Subcutaneous abdominal adipose tissue (tissue), 5 donors: ENCODE measurements around the gene MIB1.
A peak's percentile ranks its signal among the peaks of the same experiment; 100 is the strongest.
"Not testable (repeated sequence)": the region's sequence is repeated elsewhere in the genome, so short reads cannot be mapped to it uniquely, and the experiment has no call there.

Source experiments
- H3K27ac ChIP-seq: one replicate; pipeline ENCODE4 v1.7.0; 2013; ENCODE audit warnings: low read depth, mild to moderate bottlenecking, inconsistent platforms, low read length, moderate library complexity
- H3K27me3 ChIP-seq, 5 donors: one replicate each; pipeline ENCODE4 v1.7.0; 2013; ENCODE audit warnings: low read length in 5 of 5, inconsistent platforms in 1 of 5; ENCODE audit not compliant: control insufficient read depth in 5 of 5, insufficient read depth in 4 of 5
- H3K36me3 ChIP-seq, 5 donors: one replicate each; pipeline ENCODE4 v1.7.0; 2013; ENCODE audit warnings: low read length in 5 of 5; ENCODE audit not compliant: control insufficient read depth in 5 of 5, insufficient read depth in 5 of 5
- H3K4me1 ChIP-seq, 5 donors: one replicate each; pipeline ENCODE4 v1.7.0; 2013; ENCODE audit warnings: low read length in 5 of 5, mild to moderate bottlenecking in 3 of 5, moderate library complexity in 1 of 5; ENCODE audit not compliant: control insufficient read depth in 5 of 5, insufficient read depth in 5 of 5
- H3K4me3 ChIP-seq, 5 donors: one replicate each; pipeline ENCODE4 v1.7.0; 2013; ENCODE audit warnings: low read length in 5 of 5, low read depth in 1 of 5
- H3K9ac ChIP-seq, 5 donors: one replicate each; pipeline ENCODE4 v1.7.0; 2013; ENCODE audit warnings: low read length in 5 of 5, mild to moderate bottlenecking in 4 of 5, moderate library complexity in 3 of 5
- H3K9me3 ChIP-seq, 5 donors: one replicate each; pipeline ENCODE4 v1.7.0; 2013; ENCODE audit warnings: low read length in 5 of 5; ENCODE audit not compliant: control insufficient read depth in 5 of 5
- donor health status: healthy.
- donor health status: healthy.
- donor health status: healthy.
- donor health status: healthy.
- donor health status: healthy.

MIB1 gene

GRCh38 chr18:21714474-21714873 lies 26.1 kb upstream of the MIB1 start:
- H3K27ac ChIP-seq = no peak overlapping the region
- no peaks in the 10 kb centered on the region for H3K36me3 ChIP-seq
- no peaks in the 10 kb centered on the region for H3K9me3 ChIP-seq
- no peak overlapping the region for H3K9ac ChIP-seq
- H3K27me3 ChIP-seq = no peaks in the 10 kb centered on the region
- H3K4me3 ChIP-seq = no peak overlapping the region
- H3K4me1 ChIP-seq = no peaks in the 10 kb centered on the region

- Histone ChIP-seq H3K36me3 (no peaks in the 10 kb centered on the region), H3K27me3 (no peaks in the 10 kb centered on the region), H3K9me3 (no peaks in the 10 kb centered on the region), H3K27ac (no peak overlapping the region), H3K4me3 (no peak overlapping the region), H3K4me1 (no peaks in the 10 kb centered on the region), H3K9ac (no peak overlapping the region)
These were observed 17.9 kb upstream of the MIB1 start for GRCh38 chr18:21722687-21723086.

- no peak overlapping the region for H3K27ac ChIP-seq
- H3K27me3 ChIP-seq = no peaks in the 10 kb centered on the region
- no peaks in the 10 kb centered on the region for H3K9me3 ChIP-seq
- H3K4me1 ChIP-seq = no peaks in the 10 kb centered on the region
- no peak overlapping the region for H3K4me3 ChIP-seq
- no peaks in the 10 kb centered on the region for H3K36me3 ChIP-seq
- no peak overlapping the region for H3K9ac ChIP-seq
These were observed 15.4 kb upstream of the MIB1 start for GRCh38 chr18:21725201-21725600.

- Histone ChIP-seq H3K4me1 (no peaks in the 10 kb centered on the region), H3K9me3 (no peaks in the 10 kb centered on the region), H3K27ac (no peak overlapping the region), H3K4me3 (no peak overlapping the region), H3K27me3 (no peaks in the 10 kb centered on the region), H3K9ac (no peak overlapping the region), H3K36me3 (no peaks in the 10 kb centered on the region)
These were observed 12.9 kb upstream of the MIB1 start for GRCh38 chr18:21727702-21728101.

- Histone ChIP-seq H3K36me3 (no peaks in the 10 kb centered on the region), H3K9me3 (no peaks in the 10 kb centered on the region), H3K27me3 (no peaks in the 10 kb centered on the region), H3K4me1 (peaks cover 0 to 5% (median 0%) of the 10 kb centered on the region in 5 donors), H3K27ac (no peak overlapping the region), H3K9ac (no peak overlapping the region), H3K4me3 (no peak overlapping the region)
These were observed 7.6 kb upstream of the MIB1 start for GRCh38 chr18:21733011-21733410.

GRCh38 chr18:21735452-21736015 lies 5.1 kb upstream of the MIB1 start:
- Histone ChIP-seq H3K9me3 (no peaks in the 10 kb centered on the region), H3K36me3 (no peaks in the 10 kb centered on the region), H3K4me1 (peaks cover 0 to 15% (median 8%) of the 10 kb centered on the region in 5 donors), H3K27ac (no peak overlapping the region), H3K9ac (no peak overlapping the region), H3K4me3 (no peak overlapping the region), H3K27me3 (no peaks in the 10 kb centered on the region)

- peaks cover 0 to 20% (median 13%) of the 10 kb centered on the region in 5 donors for H3K4me1 ChIP-seq
- H3K4me3 ChIP-seq, H3K9me3 ChIP-seq, H3K27ac ChIP-seq, H3K36me3 ChIP-seq, H3K27me3 ChIP-seq, H3K9ac ChIP-seq: not testable (repeated sequence)
These were observed 3.7 kb upstream of the MIB1 start for GRCh38 chr18:21736926-21737325.

- Histone ChIP-seq H3K4me1 (peaks cover 0 to 37% (median 25%) of the 10 kb centered on the region in 5 donors), H3K9ac (peak overlapping the region; percentile 0 to 96 (median 35)), H3K4me3 (peak overlapping the region; percentile 47 to 89 (median 70)), H3K27me3 (no peaks in the 10 kb centered on the region), H3K27ac (peak overlapping the region; percentile 95), H3K9me3 (no peaks in the 10 kb centered on the region), H3K36me3 (no peaks in the 10 kb centered on the region)
These were observed 721 bp upstream of the MIB1 start for GRCh38 chr18:21739604-21740537.

- Histone ChIP-seq H3K9me3 (no peaks in the 10 kb centered on the region), H3K27ac (peak overlapping the region; percentile 95), H3K27me3 (no peaks in the 10 kb centered on the region), H3K9ac (peak overlapping the region in 3 of 5 donors; percentile 87 to 96 (median 96)), H3K4me3 (peak overlapping the region in 4 of 5 donors; percentile 82 to 89 (median 88)), H3K36me3 (no peaks in the 10 kb centered on the region), H3K4me1 (peaks cover 0 to 37% (median 20%) of the 10 kb centered on the region in 5 donors)
These were observed 645 bp downstream of the MIB1 start for GRCh38 chr18:21741312-21741561.

- H3K36me3 ChIP-seq = no peaks in the 10 kb centered on the region
- H3K27ac ChIP-seq = peak overlapping the region; percentile 95
- H3K4me3 ChIP-seq = peak overlapping the region; percentile 71 to 89 (median 87)
- peak overlapping the region; percentile 26 to 89 (median 78) for H3K9ac ChIP-seq
- no peaks in the 10 kb centered on the region for H3K27me3 ChIP-seq
- no peaks in the 10 kb centered on the region for H3K9me3 ChIP-seq
- peaks cover 0 to 37% (median 20%) of the 10 kb centered on the region in 5 donors for H3K4me1 ChIP-seq
These were observed 1.1 kb downstream of the MIB1 start for GRCh38 chr18:21741562-21742314.
